IPS-NIHi7 (cell line): ENCODE measurements around the gene TJP1.
"Not testable (repeated sequence)": the region's sequence is repeated elsewhere in the genome, so short reads cannot be mapped to it uniquely, and the experiment has no call there.

ENCODE experiments used
- DNase-seq: peaks from one replicate; pipeline ENCODE4 v3.0.0; 2012; ENCODE audit warnings: mixed read lengths; ENCODE audit errors: extremely low spot score

Gene TJP1

GRCh38 chr15:29665444-29666003 is 156.7 kb downstream of the TJP1 start:
- DNase-seq, result no peak

- DNase-seq, result no peak
Observed at GRCh38 chr15:29664406-29664805, 157.9 kb downstream of the TJP1 start.

- not testable (repeated sequence) for DNase-seq
Observed at GRCh38 chr15:29657476-29657817, 164.8 kb downstream of the TJP1 start.

GRCh38 chr15:29656636-29657475 is 165.4 kb downstream of the TJP1 start:
- DNase-seq, result peak; percentile 77

GRCh38 chr15:29652595-29652994 is 169.7 kb downstream of the TJP1 start:
- no peak for DNase-seq

GRCh38 chr15:29651476-29652233 is 170.6 kb downstream of the TJP1 start:
- no peak for DNase-seq
